SK-N-SH treated with all-trans-retinoic acid at 6 μM for 48 hours (cell line): ENCODE measurements around the gene SMAP2.

Experiments used
- ATAC-seq: fragments of 200-7000 bp; cut with Tn5 transposase; 3 replicates; pipeline ENCODE4 v1.9.1; 2020; ENCODE audit warnings: mild to moderate bottlenecking, moderate library complexity
- ARNTL ChIP-seq: fragments of 450-650 bp; formaldehyde crosslinking; IDR thresholded peaks from 2 replicates; pipeline ENCODE4 v1.5.0; 2020; ENCODE audit warnings: low read depth, mild to moderate bottlenecking, moderate library complexity, borderline replicate concordance
- BACH2 ChIP-seq: fragments of 250-450 bp; sonication (Bioruptor Pico); IDR thresholded peaks from 2 replicates; pipeline ENCODE4 v1.9.0; 2021; ENCODE audit warnings: mild to moderate bottlenecking, borderline replicate concordance
- CSDC2 ChIP-seq: fragments of 250-450 bp; sonication (Bioruptor Pico); IDR thresholded peaks from 2 replicates; pipeline ENCODE4 v1.5.0; 2020; ENCODE audit warnings: mild to moderate bottlenecking, moderate library complexity
- ESRRG ChIP-seq: fragments of 250-450 bp; sonication (Bioruptor Pico); IDR thresholded peaks from 2 replicates; pipeline ENCODE4 v1.6.1; 2021; ENCODE audit warnings: mild to moderate bottlenecking
- GLIS3 ChIP-seq: fragments of 250-450 bp; sonication (Bioruptor Pico); IDR thresholded peaks from 2 replicates; pipeline ENCODE4 v1.5.0; 2020; ENCODE audit warnings: mild to moderate bottlenecking, moderate library complexity
- OSR1 ChIP-seq: fragments of 250-450 bp; sonication (Bioruptor Pico); IDR thresholded peaks from 2 replicates; pipeline ENCODE4 v1.8.0; 2022; ENCODE audit warnings: moderate library complexity, mild to moderate bottlenecking, inconsistent platforms
- PPARA ChIP-seq: fragments of 250-450 bp; sonication (Bioruptor Pico); IDR thresholded peaks from 2 replicates; pipeline ENCODE4 v1.5.0; 2020; ENCODE audit warnings: mild to moderate bottlenecking, borderline replicate concordance
- RARB ChIP-seq: fragments of 250-450 bp; sonication (Bioruptor Pico); IDR thresholded peaks from 2 replicates; pipeline ENCODE4 v1.8.0; 2021; ENCODE audit warnings: mild to moderate bottlenecking, moderate library complexity
- SNAI2 ChIP-seq: fragments of 250-450 bp; sonication (Bioruptor Pico); IDR thresholded peaks from 2 replicates; pipeline ENCODE4 v1.5.0; 2020; ENCODE audit warnings: mild to moderate bottlenecking, moderate library complexity
- TCF4 ChIP-seq: fragments of 250-450 bp; sonication (Bioruptor Pico); IDR thresholded peaks from 2 replicates; pipeline ENCODE4 v1.8.0; 2021; ENCODE audit warnings: mild to moderate bottlenecking, moderate library complexity, borderline replicate concordance
- TOX ChIP-seq: fragments of 250-450 bp; sonication (Bioruptor Pico); IDR thresholded peaks from 2 replicates; pipeline ENCODE4 v1.8.0; 2021; ENCODE audit warnings: mild to moderate bottlenecking, moderate library complexity, borderline replicate concordance
- TSHZ2 ChIP-seq: fragments of 250-450 bp; sonication (Bioruptor Pico); IDR thresholded peaks from 2 replicates; pipeline ENCODE4 v1.5.0; 2020; ENCODE audit warnings: mild to moderate bottlenecking, moderate library complexity
- ZC3H10 ChIP-seq: fragments of 250-450 bp; sonication (Bioruptor Pico); IDR thresholded peaks from 2 replicates; pipeline ENCODE4 v1.5.1; 2021; ENCODE audit warnings: mild to moderate bottlenecking, moderate library complexity
- ZFP3 ChIP-seq: fragments of 250-450 bp; sonication (Bioruptor Pico); IDR thresholded peaks from 2 replicates; pipeline ENCODE4 v1.5.0; 2020; ENCODE audit warnings: mild to moderate bottlenecking, moderate library complexity
- ZFP30 ChIP-seq: fragments of 450-650 bp; formaldehyde crosslinking; IDR thresholded peaks from 2 replicates; pipeline ENCODE4 v1.5.0; 2022; ENCODE audit warnings: mild to moderate bottlenecking, moderate library complexity
- ZNF565 ChIP-seq: fragments of 450-650 bp; formaldehyde crosslinking; conservative IDR thresholded peaks from 2 replicates; pipeline ENCODE4 v1.5.0; 2020; ENCODE audit warnings: low read depth, mild to moderate bottlenecking, moderate library complexity
- ZNF70 ChIP-seq: fragments of 450-650 bp; formaldehyde crosslinking; IDR thresholded peaks from 2 replicates; pipeline ENCODE4 v1.5.0; 2020; ENCODE audit warnings: mild to moderate bottlenecking, moderate library complexity
- ZNF8 ChIP-seq: fragments of 450-650 bp; formaldehyde crosslinking; IDR thresholded peaks from 2 replicates; pipeline ENCODE4 v1.5.0; 2020; ENCODE audit warnings: mild to moderate bottlenecking, moderate library complexity
- TF ChIP-seq, protein P1 (sequence below): fragments of 250-450 bp; sonication (Bioruptor Pico); IDR thresholded peaks from 2 replicates; pipeline ENCODE4 v1.5.1; 2021; ENCODE audit warnings: mild to moderate bottlenecking, moderate library complexity
- TF ChIP-seq, protein P2 (sequence below): fragments of 250-450 bp; sonication (Bioruptor Pico); IDR thresholded peaks from 2 replicates; pipeline ENCODE4 v1.8.0; 2021; ENCODE audit warnings: low read depth, mild to moderate bottlenecking, moderate library complexity, borderline replicate concordance
- TF ChIP-seq, protein P3 (sequence below): fragments of 250-450 bp; sonication (Bioruptor Pico); IDR thresholded peaks from 2 replicates; pipeline ENCODE4 v1.8.0; 2020; ENCODE audit warnings: mild to moderate bottlenecking, moderate library complexity, borderline replicate concordance
- TF ChIP-seq, protein P4 (sequence below): fragments of 250-450 bp; sonication (Bioruptor Pico); IDR thresholded peaks from 2 replicates; pipeline ENCODE4 v1.5.1; 2020; ENCODE audit warnings: low read depth, mild to moderate bottlenecking, moderate library complexity

Gene SMAP2

DNA sequence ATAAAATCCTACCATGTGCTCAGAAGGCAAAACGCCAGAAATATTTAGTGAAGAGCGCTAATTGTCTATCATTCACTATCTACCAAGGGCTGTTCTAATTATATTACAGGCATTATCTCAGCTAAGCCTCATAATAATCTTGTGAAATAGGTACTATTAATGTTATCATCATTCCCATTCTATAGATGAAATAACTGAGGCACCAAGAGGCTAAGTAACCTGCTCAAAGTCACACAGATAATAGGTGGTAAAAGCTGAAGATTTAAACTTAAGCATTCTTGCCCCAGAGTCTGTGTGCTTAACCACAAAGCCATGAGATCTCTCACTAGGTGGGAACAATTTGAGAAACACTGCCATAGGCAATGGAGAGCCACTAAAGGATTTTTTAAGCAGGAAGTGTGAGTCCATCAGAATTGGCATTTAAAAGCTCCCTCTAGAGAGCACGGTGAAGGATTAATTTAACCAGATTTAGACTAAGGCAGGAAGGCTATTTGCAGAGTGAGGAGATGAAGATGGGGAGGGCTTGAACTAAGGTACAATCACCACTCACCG lies 1.7 kb upstream of the SMAP2 start:
- ATAC-seq, result no peak
- no peak for TF ChIP-seq ARNTL
- TF ChIP-seq ZFP3 (CRISPR knock-in tag), result no peak
- TF ChIP-seq, protein P1, sequence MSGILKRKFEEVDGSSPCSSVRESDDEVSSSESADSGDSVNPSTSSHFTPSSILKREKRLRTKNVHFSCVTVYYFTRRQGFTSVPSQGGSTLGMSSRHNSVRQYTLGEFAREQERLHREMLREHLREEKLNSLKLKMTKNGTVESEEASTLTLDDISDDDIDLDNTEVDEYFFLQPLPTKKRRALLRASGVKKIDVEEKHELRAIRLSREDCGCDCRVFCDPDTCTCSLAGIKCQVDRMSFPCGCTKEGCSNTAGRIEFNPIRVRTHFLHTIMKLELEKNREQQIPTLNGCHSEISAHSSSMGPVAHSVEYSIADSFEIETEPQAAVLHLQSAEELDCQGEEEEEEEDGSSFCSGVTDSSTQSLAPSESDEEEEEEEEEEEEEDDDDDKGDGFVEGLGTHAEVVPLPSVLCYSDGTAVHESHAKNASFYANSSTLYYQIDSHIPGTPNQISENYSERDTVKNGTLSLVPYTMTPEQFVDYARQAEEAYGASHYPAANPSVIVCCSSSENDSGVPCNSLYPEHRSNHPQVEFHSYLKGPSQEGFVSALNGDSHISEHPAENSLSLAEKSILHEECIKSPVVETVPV (CRISPR knock-in tag), result no peak
- no peak for TF ChIP-seq ZFP30
- TF ChIP-seq ZNF8 (CRISPR knock-in tag), result no peak
- no peak for TF ChIP-seq TOX (CRISPR knock-in tag)
- TF ChIP-seq, protein P2, sequence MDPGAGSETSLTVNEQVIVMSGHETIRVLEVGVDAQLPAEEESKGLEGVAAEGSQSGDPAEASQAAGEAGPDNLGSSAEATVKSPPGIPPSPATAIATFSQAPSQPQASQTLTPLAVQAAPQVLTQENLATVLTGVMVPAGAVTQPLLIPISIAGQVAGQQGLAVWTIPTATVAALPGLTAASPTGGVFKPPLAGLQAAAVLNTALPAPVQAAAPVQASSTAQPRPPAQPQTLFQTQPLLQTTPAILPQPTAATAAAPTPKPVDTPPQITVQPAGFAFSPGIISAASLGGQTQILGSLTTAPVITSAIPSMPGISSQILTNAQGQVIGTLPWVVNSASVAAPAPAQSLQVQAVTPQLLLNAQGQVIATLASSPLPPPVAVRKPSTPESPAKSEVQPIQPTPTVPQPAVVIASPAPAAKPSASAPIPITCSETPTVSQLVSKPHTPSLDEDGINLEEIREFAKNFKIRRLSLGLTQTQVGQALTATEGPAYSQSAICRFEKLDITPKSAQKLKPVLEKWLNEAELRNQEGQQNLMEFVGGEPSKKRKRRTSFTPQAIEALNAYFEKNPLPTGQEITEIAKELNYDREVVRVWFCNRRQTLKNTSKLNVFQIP, result no peak
- TF ChIP-seq ZNF565 (CRISPR knock-in tag), result no peak
- no peak for TF ChIP-seq RARB (CRISPR knock-in tag)
- no peak for TF ChIP-seq CSDC2
- TF ChIP-seq, protein P3, sequence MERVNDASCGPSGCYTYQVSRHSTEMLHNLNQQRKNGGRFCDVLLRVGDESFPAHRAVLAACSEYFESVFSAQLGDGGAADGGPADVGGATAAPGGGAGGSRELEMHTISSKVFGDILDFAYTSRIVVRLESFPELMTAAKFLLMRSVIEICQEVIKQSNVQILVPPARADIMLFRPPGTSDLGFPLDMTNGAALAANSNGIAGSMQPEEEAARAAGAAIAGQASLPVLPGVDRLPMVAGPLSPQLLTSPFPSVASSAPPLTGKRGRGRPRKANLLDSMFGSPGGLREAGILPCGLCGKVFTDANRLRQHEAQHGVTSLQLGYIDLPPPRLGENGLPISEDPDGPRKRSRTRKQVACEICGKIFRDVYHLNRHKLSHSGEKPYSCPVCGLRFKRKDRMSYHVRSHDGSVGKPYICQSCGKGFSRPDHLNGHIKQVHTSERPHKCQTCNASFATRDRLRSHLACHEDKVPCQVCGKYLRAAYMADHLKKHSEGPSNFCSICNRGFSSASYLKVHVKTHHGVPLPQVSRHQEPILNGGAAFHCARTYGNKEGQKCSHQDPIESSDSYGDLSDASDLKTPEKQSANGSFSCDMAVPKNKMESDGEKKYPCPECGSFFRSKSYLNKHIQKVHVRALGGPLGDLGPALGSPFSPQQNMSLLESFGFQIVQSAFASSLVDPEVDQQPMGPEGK (CRISPR knock-in tag), result no peak
- TF ChIP-seq SNAI2 (CRISPR knock-in tag), result no peak

DNA sequence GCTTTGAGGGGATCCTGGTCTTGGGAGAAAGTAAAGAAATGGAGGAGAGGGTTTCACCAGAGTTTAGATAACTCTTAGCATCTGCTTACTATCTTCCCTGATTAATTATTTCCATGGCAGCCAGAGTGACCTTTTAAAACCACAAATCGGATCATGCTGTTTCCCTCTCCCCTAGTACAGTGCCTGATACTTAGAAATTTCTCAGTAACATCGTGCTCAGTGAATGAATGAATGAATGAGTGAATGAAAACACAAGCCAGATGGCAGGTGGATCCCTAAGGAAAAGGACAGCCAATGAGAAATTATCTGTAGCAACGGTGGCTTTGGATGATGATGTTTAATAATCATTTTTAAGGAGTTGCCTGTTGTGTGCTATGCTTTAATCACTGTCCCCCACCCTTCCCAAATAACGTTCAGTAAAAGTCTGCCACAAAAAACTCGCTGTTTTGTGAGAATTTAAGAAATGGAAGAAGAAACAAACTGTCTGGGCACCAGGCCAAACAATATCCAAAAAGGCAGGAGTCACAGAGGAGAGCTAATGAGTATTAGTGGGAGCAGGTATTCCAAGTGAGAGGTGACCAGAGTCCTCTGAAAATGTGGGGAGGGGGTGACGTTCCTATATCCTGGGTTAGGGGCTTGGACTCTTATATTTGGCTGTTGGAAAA lies 737 bp upstream of the SMAP2 start:
- no peak for TF ChIP-seq TSHZ2 (CRISPR knock-in tag)
- no peak for TF ChIP-seq RARB (CRISPR knock-in tag)
- no peak for TF ChIP-seq TCF4 (CRISPR knock-in tag)
- ATAC-seq, result no peak

DNA sequence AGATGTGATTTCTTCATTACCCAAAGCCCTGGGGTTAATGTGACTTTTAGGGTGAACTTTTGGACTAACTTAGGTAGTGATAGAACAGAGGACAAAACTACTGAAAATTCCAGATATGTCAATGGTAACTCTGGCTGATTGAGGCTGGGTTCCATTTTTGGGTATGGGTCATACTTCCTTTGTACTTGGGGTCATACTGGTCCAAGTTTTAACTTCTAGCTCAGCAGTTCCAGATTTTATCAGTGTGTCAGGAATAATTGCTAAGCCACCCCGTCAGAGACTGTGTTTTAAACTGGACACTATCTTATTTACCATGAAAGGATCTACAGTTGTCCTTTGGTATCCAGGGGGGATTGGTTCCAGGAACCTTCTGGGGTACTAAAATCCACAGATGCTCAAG lies 4.0 kb downstream of the SMAP2 start:
- TF ChIP-seq ESRRG (CRISPR knock-in tag), result no peak
- TF ChIP-seq, protein P4, sequence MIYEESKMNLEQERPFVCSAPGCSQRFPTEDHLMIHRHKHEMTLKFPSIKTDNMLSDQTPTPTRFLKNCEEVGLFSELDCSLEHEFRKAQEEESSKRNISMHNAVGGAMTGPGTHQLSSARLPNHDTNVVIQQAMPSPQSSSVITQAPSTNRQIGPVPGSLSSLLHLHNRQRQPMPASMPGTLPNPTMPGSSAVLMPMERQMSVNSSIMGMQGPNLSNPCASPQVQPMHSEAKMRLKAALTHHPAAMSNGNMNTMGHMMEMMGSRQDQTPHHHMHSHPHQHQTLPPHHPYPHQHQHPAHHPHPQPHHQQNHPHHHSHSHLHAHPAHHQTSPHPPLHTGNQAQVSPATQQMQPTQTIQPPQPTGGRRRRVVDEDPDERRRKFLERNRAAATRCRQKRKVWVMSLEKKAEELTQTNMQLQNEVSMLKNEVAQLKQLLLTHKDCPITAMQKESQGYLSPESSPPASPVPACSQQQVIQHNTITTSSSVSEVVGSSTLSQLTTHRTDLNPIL, result no peak
- no peak for TF ChIP-seq CSDC2
- TF ChIP-seq OSR1 (CRISPR knock-in tag), result no peak
- TF ChIP-seq ZFP3 (CRISPR knock-in tag), result no peak
- TF ChIP-seq ARNTL, result no peak
- TF ChIP-seq ZFP30, result no peak
- TF ChIP-seq, protein P1 (CRISPR knock-in tag), result no peak
- no peak for TF ChIP-seq TCF4 (CRISPR knock-in tag)
- TF ChIP-seq PPARA (CRISPR knock-in tag), result no peak
- no peak for TF ChIP-seq SNAI2 (CRISPR knock-in tag)
- no peak for TF ChIP-seq GLIS3 (CRISPR knock-in tag)
- TF ChIP-seq ZNF565 (CRISPR knock-in tag), result no peak
- TF ChIP-seq, protein P2, result no peak
- no peak for TF ChIP-seq BACH2 (CRISPR knock-in tag)
- TF ChIP-seq ZC3H10, result no peak
- TF ChIP-seq TOX (CRISPR knock-in tag), result no peak
- TF ChIP-seq ZNF70, result no peak
- ATAC-seq, result no peak
